ENCODE results near the gene KIF4B.
"Not testable (repeated sequence)": the region's sequence is repeated elsewhere in the genome, so short reads cannot be mapped to it uniquely, and the experiment has no call there.

The KIF4B gene

GRCh38 chr5:155010881-155011280, 2.7 kb upstream of the KIF4B start:
- no peak for DNase-seq

DNA sequence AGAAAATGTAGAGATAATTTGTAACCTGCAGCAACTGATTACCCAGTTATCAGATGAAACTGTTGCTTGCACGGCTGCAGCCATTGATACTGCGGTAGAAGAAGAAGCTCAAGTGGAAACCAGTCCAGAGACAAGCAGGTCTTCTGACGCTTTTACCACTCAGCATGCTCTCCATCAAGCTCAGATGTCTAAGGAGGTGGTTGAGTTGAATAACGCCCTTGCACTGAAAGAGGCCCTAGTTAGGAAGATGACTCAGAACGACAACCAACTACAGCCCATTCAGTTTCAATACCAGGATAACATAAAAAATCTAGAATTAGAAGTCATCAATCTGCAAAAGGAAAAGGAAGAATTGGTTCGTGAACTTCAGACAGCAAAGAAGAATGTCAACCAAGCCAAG, 1.7 kb downstream of the KIF4B start:
- no peak for DNase-seq

- no peak for DNase-seq
Measured at GRCh38 chr5:155017610-155018009, 4.1 kb downstream of the KIF4B start.

DNA sequence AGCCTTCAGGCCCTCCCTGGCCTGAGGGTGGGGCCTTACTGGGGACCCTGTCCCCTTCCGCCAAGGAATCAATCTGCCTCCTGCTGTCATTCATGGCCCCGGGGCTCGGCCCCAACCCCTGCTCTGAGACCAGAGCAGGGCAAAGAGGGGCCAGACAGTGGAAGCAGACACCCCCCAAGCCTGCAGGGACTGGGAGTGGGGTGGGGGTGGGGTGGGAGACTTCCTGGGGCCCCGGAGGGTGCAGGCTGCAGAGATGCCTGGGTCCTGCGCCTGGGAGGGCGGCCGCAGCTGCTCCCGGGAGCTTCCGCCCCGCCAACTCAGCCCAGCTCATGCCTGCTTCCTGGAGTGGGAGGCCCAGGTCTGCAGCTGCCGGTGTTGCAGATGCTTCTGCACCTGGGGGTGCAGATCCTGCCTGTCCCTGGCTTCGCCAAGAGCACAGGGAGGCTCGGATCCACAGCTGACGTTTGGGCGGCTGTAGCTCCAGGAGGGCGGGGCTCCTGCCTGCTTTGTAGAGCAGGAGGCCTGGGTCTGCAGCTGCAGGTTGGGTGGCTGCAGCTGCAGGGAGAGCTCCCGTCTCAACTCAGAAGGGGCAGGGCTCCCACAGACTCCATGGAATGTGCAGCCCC, 6.2 kb downstream of the KIF4B start:
- DNase-seq = no peak

DNA sequence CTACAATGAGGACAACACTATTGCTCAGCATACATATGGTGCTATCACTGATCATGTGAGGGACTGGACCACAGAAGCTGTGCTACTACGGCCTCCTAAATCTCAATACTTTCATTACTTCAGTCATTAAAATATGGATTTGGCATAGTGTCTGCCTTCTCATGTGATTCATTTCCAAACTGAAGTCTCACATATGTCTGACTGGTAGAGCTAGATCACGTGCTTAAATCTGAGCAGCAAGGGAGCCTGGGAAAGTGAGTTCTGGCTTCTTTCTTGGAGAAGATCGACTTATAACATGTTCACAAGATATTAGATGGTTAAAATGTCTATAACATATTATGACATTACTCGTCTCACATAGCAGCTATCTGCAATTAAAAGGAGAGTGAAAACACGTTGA, 8.3 kb downstream of the KIF4B start:
- DNase-seq = no peak

- DNase-seq = no peak
Measured at GRCh38 chr5:155023320-155023719, 9.8 kb downstream of the KIF4B start.

- DNase-seq = no peak
Measured at GRCh38 chr5:155024015-155024414, 10.5 kb downstream of the KIF4B start.

GRCh38 chr5:155025895-155026294, 12.3 kb downstream of the KIF4B start:
- no peak for DNase-seq

DNA sequence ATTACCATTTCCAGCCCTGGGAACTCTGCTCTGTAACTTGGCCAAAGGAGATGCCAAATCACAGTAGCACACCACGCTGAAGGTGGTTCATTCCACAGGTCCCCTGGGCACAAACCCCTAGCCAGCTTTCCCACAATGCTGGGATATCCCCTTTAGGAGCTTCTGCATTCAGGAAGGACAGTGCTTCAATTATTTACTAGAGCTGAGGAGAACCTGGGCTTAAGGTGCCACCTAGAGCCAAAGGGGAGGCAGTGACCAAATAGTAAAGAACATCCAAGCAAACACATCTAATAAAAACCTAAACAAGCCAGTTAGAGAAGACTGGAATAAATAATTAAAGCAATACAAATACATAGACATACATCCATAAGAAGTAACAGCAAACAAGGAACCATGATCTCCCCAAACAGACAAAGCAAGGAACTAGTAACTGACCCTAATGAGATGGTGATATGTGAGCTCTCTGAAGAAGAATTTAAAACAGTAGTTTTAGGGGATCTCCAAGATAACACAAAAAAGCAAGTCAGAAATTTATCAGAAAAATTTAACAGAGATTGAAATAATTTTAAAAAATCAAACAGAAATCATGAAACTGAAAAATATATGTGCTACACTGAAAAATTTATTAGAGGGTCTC, 14.6 kb downstream of the KIF4B start:
- no peak for DNase-seq

DNA sequence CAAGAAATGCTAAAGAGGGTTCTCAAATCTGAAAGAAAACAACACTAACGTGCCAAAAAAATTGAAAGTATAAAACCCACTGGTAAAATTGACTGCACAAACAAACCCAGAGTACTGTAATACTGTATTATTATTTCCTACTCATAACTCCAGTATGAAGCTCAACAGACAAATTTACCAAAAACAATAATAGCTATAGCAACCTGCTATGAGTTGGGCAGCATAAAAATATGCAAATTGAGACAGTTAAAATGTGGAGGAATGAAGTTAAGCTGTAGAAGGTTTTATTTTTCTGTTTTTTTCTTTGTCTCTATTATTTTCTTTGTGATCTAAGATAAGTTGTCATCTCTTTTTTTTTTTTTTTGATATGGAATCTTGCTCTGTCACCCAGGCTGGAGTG, 15.7 kb downstream of the KIF4B start:
- DNase-seq = no peak

DNA sequence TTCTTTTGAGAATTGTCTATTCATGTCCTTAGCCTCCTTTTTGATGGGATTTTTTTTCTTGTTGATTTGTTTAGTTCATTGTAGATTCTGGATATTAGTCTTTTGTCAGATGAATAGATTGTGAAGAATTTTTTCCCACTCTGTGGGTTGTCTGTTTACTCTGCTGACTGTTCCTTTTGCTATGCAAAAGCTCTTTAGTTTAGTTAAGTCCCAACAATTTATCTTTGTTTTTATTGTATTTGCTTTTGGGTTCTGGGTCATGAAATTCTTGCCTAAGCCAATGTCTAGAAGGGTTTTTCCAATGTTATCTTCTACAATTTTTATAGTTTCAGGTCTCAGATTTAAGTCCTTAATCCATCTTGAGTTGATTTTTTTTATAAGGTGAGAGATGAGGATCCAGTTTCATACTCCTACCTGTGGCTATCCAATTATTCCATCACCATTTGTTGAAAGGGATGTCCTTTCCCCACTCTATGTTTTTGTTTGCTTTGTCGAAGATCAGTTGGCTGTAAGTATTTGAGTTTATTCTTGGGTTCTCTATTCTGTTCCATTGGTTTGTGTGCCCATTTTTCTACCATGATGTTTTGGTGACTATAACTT, 20.7 kb downstream of the KIF4B start:
- not testable (repeated sequence) for DNase-seq

DNA sequence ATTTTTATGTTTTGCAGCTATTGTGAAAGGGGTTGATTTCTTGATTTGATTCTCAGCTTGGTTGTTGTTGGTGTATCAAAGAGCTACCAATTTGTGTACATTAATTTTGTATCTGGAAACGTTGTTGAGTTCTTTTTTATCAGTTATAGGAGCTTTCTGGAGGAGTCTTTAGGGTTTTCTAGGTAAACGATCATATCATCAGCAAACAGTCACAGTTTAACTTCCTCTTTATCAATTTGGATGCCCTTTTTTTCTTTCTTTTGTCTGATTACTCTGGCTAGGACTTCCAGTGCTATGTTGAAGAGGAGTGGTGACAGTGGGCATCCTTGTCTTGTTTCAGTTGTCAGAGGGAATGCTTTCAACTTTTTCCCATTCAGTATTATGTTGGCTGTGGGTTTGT, 21.5 kb downstream of the KIF4B start:
- DNase-seq = not testable (repeated sequence)

DNA sequence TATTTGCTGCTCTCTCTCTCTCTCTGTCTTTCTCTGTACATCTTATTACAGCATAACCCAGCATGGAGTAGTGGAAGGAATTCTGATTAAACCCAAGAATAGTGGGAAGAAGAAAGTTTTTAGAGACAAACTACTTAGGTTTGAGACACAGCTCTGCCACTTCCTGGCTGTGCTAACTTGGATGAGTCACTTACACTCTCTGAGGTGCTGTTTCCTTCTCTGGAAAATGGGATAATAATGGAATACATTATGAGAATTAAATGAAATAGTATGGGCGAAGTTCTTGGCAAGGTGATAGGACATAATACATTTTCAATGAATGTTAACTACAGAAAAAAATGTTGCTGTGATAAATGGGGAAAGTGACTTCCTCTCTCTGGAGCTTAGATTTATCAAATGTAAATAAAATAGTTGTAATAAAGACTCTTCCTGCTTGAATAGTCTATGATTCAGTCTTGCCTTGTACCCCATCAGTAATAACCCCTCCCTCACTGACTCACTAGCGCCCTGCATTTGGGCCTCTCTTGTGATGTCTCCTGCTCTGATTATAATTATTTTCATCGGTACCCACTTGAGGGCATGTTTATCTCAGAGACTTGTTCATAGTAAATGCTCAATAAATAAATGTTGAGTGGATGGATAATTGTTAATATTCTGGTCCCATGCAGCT, 27.6 kb downstream of the KIF4B start:
- DNase-seq = no peak

DNA sequence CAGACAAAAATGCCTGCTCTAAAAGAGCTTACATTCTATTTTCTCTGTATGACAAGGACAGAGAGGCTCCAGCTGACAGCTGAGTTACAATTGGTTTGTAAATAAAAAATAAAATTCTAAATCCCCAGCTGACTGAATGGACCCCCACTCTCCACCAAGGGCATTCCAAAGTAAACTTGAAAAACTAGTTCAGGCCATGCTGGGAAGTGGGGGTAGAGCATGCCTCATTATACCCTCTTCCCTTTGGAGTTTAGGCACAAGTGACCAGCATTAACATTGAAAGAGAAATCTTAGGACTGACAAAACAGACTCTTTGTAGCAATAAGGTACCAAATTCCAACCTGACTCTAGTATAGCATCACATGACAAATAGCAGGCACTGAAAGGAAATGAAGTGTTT, 31.0 kb downstream of the KIF4B start:
- DNase-seq = no peak

DNA sequence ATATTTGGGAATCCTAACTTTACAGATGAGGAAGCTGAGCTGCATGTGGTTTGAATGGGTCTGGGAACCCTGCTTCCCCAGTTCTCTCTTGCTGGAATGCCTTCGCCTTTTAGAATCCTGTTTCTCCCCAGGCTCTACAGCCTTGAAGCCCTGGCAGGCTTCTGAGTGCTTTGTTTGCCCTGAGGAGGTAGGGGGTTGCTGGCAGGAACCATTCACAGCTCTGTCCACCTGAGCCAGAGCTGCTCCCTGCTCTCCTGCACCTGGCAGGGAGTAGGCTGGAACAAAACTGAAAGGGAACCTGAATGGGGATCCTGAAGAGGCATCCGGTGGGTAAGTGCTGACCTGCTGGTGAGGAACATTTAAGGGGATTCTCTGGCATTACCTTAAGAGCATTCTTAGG, 33.0 kb downstream of the KIF4B start:
- DNase-seq = no peak

DNA sequence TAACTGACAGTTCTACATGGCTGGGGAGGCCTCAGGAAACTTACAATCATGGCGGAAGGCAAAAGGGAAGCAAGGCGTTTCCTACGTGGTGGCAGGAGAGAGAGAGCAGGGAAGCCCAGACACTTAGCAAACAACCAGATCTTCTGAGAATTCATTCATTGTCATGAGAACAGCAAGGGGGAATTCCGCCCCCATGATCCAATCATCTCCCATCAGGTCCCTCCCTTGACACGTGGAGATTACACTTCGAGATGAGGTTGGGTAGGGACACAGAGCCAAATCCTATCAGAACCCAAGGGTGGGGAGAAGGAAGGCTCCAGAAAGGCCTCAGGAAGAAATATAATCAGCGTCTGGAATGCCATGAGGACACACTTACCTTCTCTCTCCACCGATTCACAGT, 34.3 kb downstream of the KIF4B start:
- DNase-seq = no peak

- no peak for DNase-seq
Measured at GRCh38 chr5:155049569-155050383, 36.2 kb downstream of the KIF4B start.

DNA sequence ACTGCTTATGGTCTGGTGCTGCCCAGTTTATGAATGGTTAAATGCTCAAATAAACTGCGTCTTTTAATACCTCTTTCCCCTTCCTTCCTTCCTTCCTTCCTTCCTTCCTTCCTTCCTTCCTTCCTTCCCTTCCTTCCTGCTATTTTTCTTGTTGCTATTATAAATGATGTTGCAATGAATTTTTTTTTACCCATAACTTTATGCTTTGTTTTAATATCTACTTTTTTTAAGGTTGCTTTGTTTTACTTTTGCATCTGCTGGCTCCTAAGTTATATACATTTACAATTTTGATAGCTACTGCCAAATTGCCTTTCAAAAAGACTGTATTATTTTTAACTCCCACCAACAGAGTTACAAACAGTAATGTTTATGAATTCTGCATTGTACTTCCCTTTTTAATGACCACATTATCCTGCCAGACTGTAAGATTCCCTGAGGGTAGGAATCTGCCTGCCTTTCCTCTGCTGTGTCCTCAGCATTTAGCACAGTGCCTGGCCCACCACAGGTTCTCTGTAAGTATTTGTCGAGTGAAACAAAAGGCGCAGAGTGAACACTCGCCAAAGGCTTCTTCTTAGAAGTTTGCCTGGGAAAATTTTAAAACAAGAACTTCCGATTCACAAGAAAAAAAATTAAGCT, 36.9 kb downstream of the KIF4B start:
- no peak for DNase-seq

GRCh38 chr5:155052532-155052931, 39.0 kb downstream of the KIF4B start:
- DNase-seq = no peak

DNA sequence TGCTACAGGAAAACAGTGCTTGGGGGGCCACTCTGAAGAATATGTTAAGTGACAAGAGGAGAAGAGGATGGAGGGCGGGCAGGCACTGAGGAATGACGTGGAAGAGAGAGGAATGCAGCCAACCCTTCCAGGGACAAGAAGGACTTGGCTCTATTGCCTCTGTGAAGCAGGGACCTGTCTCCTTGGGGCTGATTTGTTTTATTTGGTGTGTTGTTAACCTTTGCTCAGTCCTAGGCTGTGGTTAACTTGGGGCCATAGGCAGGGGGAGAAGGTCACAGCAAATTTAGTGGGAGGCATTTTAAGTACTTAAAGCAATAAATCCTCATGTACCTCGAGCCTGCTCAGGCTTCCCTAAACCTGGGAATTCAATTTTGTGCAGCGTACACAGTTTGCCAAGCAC, 39.9 kb downstream of the KIF4B start:
- DNase-seq = no peak

DNA sequence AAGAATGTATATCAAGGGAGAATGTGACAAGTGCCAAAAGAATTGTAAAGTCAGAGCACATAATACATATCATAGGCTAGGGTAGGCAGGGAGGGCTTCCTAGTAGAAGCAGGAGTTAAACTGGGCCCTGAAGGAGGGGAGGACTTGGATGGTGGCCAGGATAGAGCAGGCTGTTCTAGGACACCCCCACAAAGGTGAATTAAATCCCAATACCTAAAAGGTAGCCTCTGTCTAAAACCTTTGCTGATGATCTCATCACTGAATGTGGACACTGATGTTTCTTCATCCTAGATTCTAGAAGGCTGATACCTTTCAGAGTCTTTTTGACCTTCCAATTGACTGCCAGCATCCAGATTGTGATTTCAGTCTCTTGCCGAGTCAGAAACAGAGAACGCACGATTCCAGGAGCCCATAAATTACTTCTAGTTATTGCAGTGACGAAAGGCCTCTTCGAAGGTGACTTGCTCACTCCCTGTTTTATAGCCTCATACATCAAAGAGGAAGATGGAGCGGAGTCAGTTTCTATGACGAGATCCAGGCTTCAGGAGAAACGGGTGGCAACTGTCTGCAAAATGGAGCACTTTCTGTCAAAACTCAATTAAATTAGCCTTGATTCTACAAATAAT, 43.2 kb downstream of the KIF4B start:
- no peak for DNase-seq

DNA sequence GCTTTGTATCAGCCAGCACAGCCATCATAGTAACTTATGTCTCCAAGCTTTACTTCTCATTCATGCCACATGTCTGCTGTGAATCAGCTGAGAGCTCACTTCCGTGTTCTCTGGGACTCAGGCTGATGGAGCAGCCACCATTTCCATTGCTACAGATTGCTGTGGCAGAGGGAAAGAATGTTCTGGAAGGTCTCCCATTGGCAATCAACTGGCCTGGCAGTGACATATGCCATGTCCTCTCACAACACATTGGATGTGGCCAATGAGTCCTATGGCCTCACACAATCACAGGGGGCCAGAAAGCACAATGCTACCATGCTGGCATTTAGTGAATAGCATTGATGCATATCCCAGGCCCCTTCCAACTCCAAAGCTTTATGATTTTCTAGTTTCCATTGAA, 44.1 kb downstream of the KIF4B start:
- DNase-seq = no peak

All from NCI-H1694 (cell line).